Mammary epithelial cell (primary cell): ENCODE measurements around the gene WNT7A.

Experiments
- EZH2 ChIP-seq: IDR thresholded peaks from 2 replicates; pipeline ENCODE4 v1.6.1; 2012; ENCODE audit warnings: low read length, inconsistent platforms, borderline replicate concordance
- TF ChIP-seq, protein P1 (sequence below), 2 donors: IDR thresholded peaks in 1 of 2; conservative IDR thresholded peaks in 1 of 2; 2 replicates each; pipeline ENCODE4 v1.5.1; 2011 to 2012; ENCODE audit warnings: inconsistent platforms in 2 of 2, low read length in 2 of 2, mild to moderate bottlenecking in 2 of 2, control low read depth in 1 of 2, low read depth in 1 of 2; ENCODE audit not compliant: insufficient read depth in 1 of 2; ENCODE audit errors: extremely low read depth in 1 of 2

GRCh38 chr3:13886593-13887129 lies 6.8 kb upstream of the WNT7A start:
- TF ChIP-seq, protein P1, sequence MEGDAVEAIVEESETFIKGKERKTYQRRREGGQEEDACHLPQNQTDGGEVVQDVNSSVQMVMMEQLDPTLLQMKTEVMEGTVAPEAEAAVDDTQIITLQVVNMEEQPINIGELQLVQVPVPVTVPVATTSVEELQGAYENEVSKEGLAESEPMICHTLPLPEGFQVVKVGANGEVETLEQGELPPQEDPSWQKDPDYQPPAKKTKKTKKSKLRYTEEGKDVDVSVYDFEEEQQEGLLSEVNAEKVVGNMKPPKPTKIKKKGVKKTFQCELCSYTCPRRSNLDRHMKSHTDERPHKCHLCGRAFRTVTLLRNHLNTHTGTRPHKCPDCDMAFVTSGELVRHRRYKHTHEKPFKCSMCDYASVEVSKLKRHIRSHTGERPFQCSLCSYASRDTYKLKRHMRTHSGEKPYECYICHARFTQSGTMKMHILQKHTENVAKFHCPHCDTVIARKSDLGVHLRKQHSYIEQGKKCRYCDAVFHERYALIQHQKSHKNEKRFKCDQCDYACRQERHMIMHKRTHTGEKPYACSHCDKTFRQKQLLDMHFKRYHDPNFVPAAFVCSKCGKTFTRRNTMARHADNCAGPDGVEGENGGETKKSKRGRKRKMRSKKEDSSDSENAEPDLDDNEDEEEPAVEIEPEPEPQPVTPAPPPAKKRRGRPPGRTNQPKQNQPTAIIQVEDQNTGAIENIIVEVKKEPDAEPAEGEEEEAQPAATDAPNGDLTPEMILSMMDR (conservative IDR thresholded peaks at IDR 0.05 in 1 of 2, IDR thresholded peaks at IDR 0.05 in 1 of 2; ENCODE audit: extremely low read depth in 1 of 2, insufficient read depth in 1 of 2, low read depth in 1 of 2, low read length in 2 of 2) = no peak
- TF ChIP-seq EZH2 = no peak
